Panc1 (cell line): ENCODE data around the gene CRYBG1.

ENCODE experiments used
- CTCF ChIP-seq: fragments of 450-650 bp; IDR thresholded peaks from 2 replicates; pipeline ENCODE4 v1.5.1; 2017; ENCODE audit warnings: mild to moderate bottlenecking
- REST ChIP-seq, 2 experiments: IDR thresholded peaks; 2 replicates each; pipeline ENCODE4 v1.6.1; 2011 to 2012; ENCODE audit warnings: low read depth in 2 of 2, control low read depth in 1 of 2, low read length in 1 of 2, mild to moderate bottlenecking in 1 of 2, moderate library complexity in 1 of 2; ENCODE audit not compliant: insufficient read depth in 1 of 2

GRCh38 chr6:106425382-106425781 lies 64.9 kb downstream of the CRYBG1 start:
- TF ChIP-seq REST (IDR thresholded peaks at IDR 0.05; ENCODE audit: insufficient read depth in 1 of 2, low read depth in 2 of 2, low read length in 1 of 2) (no peak), CTCF (no peak)
